HL-60 (cell line): ENCODE measurements around the gene ZFHX3.

Source experiments
- POLR2AphosphoS5 ChIP-seq: IDR thresholded peaks from 2 replicates; pipeline ENCODE4 v1.6.1; 2012; ENCODE audit warnings: low read depth
- TF ChIP-seq, protein P1 (sequence below): IDR thresholded peaks from one replicate; pipeline ENCODE4 v1.5.1; 2011; ENCODE audit warnings: low read length, control low read depth, inconsistent platforms; ENCODE audit not compliant: insufficient read depth
- TF ChIP-seq, protein P2 (sequence below): IDR thresholded peaks from 2 replicates; pipeline ENCODE4 v1.6.1; 2012; ENCODE audit warnings: low read depth; ENCODE audit not compliant: insufficient replicate concordance

GRCh38 chr16:72889616-72890582 is 158.0 kb downstream of the ZFHX3 start:
- TF ChIP-seq, protein P1, sequence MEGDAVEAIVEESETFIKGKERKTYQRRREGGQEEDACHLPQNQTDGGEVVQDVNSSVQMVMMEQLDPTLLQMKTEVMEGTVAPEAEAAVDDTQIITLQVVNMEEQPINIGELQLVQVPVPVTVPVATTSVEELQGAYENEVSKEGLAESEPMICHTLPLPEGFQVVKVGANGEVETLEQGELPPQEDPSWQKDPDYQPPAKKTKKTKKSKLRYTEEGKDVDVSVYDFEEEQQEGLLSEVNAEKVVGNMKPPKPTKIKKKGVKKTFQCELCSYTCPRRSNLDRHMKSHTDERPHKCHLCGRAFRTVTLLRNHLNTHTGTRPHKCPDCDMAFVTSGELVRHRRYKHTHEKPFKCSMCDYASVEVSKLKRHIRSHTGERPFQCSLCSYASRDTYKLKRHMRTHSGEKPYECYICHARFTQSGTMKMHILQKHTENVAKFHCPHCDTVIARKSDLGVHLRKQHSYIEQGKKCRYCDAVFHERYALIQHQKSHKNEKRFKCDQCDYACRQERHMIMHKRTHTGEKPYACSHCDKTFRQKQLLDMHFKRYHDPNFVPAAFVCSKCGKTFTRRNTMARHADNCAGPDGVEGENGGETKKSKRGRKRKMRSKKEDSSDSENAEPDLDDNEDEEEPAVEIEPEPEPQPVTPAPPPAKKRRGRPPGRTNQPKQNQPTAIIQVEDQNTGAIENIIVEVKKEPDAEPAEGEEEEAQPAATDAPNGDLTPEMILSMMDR: no peak
- TF ChIP-seq POLR2AphosphoS5: no peak
- TF ChIP-seq, protein P2, sequence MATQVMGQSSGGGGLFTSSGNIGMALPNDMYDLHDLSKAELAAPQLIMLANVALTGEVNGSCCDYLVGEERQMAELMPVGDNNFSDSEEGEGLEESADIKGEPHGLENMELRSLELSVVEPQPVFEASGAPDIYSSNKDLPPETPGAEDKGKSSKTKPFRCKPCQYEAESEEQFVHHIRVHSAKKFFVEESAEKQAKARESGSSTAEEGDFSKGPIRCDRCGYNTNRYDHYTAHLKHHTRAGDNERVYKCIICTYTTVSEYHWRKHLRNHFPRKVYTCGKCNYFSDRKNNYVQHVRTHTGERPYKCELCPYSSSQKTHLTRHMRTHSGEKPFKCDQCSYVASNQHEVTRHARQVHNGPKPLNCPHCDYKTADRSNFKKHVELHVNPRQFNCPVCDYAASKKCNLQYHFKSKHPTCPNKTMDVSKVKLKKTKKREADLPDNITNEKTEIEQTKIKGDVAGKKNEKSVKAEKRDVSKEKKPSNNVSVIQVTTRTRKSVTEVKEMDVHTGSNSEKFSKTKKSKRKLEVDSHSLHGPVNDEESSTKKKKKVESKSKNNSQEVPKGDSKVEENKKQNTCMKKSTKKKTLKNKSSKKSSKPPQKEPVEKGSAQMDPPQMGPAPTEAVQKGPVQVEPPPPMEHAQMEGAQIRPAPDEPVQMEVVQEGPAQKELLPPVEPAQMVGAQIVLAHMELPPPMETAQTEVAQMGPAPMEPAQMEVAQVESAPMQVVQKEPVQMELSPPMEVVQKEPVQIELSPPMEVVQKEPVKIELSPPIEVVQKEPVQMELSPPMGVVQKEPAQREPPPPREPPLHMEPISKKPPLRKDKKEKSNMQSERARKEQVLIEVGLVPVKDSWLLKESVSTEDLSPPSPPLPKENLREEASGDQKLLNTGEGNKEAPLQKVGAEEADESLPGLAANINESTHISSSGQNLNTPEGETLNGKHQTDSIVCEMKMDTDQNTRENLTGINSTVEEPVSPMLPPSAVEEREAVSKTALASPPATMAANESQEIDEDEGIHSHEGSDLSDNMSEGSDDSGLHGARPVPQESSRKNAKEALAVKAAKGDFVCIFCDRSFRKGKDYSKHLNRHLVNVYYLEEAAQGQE: no peak
